HG03159 (cell line): ENCODE measurements around the gene KSR2.
A peak's percentile ranks its signal among the peaks of the same experiment; 100 is the strongest.
"Not testable (repeated sequence)": the region's sequence is repeated elsewhere in the genome, so short reads cannot be mapped to it uniquely, and the experiment has no call there.

Experiments used
- ATAC-seq: cut with Tn5 transposase; IDR thresholded peaks from one replicate; pipeline ENCODE4 v1.9.1; 2021; ENCODE audit warnings: mild to moderate bottlenecking, moderate library complexity; ENCODE audit not compliant: unreplicated experiment

The KSR2 gene

GRCh38 chr12:117968826-117969659 lies at the start of gene KSR2:
Gene KSR2, minus strand, starts transcription at chr12:117968990. Its CDS starts 735 bp downstream, at chr12:117968255.
- ATAC-seq = peak; percentile 56

GRCh38 chr12:118017926-118018325 lies 49.1 kb upstream of the KSR2 start:
- ATAC-seq = no peak

GRCh38 chr12:118016424-118017264 lies 47.9 kb upstream of the KSR2 start, which contains the start of gene RFC5:
Gene RFC5, plus strand, starts transcription at chr12:118016703. Its CDS starts 125 bp downstream, at chr12:118016828.
- ATAC-seq = peak; percentile 97

- no peak for ATAC-seq
Observed at GRCh38 chr12:118015944-118016343, 47.2 kb upstream of the KSR2 start.

- ATAC-seq = no peak
Observed at GRCh38 chr12:118015306-118015705, 46.5 kb upstream of the KSR2 start.

- no peak for ATAC-seq
Observed at GRCh38 chr12:118013283-118013682, 44.5 kb upstream of the KSR2 start.

- ATAC-seq = no peak
Observed at GRCh38 chr12:118011961-118012360, 43.2 kb upstream of the KSR2 start.

- no peak for ATAC-seq
Observed at GRCh38 chr12:118011377-118011776, 42.6 kb upstream of the KSR2 start.

GRCh38 chr12:118010903-118011302 lies 42.1 kb upstream of the KSR2 start:
- no peak for ATAC-seq

- ATAC-seq = not testable (repeated sequence)
Observed at GRCh38 chr12:117999806-118000205, 31.0 kb upstream of the KSR2 start.

- ATAC-seq = no peak
Observed at GRCh38 chr12:117998719-117999118, 29.9 kb upstream of the KSR2 start.

- no peak for ATAC-seq
Observed at GRCh38 chr12:117994551-117995438, 26.0 kb upstream of the KSR2 start.

- ATAC-seq = no peak
Observed at GRCh38 chr12:117986705-117987469, 18.1 kb upstream of the KSR2 start.

- no peak for ATAC-seq
Observed at GRCh38 chr12:117985182-117985581, 16.4 kb upstream of the KSR2 start.

- no peak for ATAC-seq
Observed at GRCh38 chr12:117981267-117981666, 12.5 kb upstream of the KSR2 start.

- ATAC-seq = no peak
Observed at GRCh38 chr12:117980616-117981015, 11.8 kb upstream of the KSR2 start.

- no peak for ATAC-seq
Observed at GRCh38 chr12:117977373-117977772, 8.6 kb upstream of the KSR2 start.

GRCh38 chr12:117975006-117975405 lies 6.2 kb upstream of the KSR2 start:
- no peak for ATAC-seq

- no peak for ATAC-seq
Observed at GRCh38 chr12:117972301-117972700, 3.5 kb upstream of the KSR2 start.

- no peak for ATAC-seq
Observed at GRCh38 chr12:117970334-117970733, 1.5 kb upstream of the KSR2 start.
